CD4-positive, alpha-beta T cell treated with Interferon gamma for 1 hour (primary cell): ENCODE measurements around the gene MTM1.

Source experiments
- DNase-seq: peaks from one replicate; pipeline ENCODE4 v3.0.0-alpha.2; 2020

The MTM1 gene

GRCh38 chrX:150551963-150552362, 16.5 kb upstream of the MTM1 start:
- DNase-seq: no peak

- DNase-seq: no peak
Observed at GRCh38 chrX:150558424-150558823, 10.0 kb upstream of the MTM1 start.

- no peak for DNase-seq
Observed at GRCh38 chrX:150564838-150565237, 3.6 kb upstream of the MTM1 start.

GRCh38 chrX:150565551-150565950, 2.9 kb upstream of the MTM1 start:
- DNase-seq: no peak

- DNase-seq: no peak
Observed at GRCh38 chrX:150566734-150567182, 1.7 kb upstream of the MTM1 start.

- DNase-seq: no peak
Observed at GRCh38 chrX:150567645-150568319, 639 bp upstream of the MTM1 start.

- peak; percentile 39 for DNase-seq
Observed at GRCh38 chrX:150569155-150569477, 695 bp downstream of the MTM1 start.

GRCh38 chrX:150570512-150570911, 2.1 kb downstream of the MTM1 start:
- no peak for DNase-seq

GRCh38 chrX:150572206-150572605, 3.8 kb downstream of the MTM1 start:
- no peak for DNase-seq

GRCh38 chrX:150573106-150573505, 4.7 kb downstream of the MTM1 start:
- DNase-seq: no peak

- DNase-seq: no peak
Observed at GRCh38 chrX:150573702-150574101, 5.3 kb downstream of the MTM1 start.

GRCh38 chrX:150574559-150575418, 6.4 kb downstream of the MTM1 start:
- DNase-seq: no peak

GRCh38 chrX:150575419-150575814, 7.0 kb downstream of the MTM1 start:
- no peak for DNase-seq

- DNase-seq: no peak
Observed at GRCh38 chrX:150577174-150577573, 8.8 kb downstream of the MTM1 start.

- DNase-seq: no peak
Observed at GRCh38 chrX:150581093-150581775, 12.8 kb downstream of the MTM1 start.

- no peak for DNase-seq
Observed at GRCh38 chrX:150582338-150582948, 14.0 kb downstream of the MTM1 start.

- peak; percentile 6 for DNase-seq
Observed at GRCh38 chrX:150587585-150588503, 19.4 kb downstream of the MTM1 start.

GRCh38 chrX:150594584-150594983, 26.2 kb downstream of the MTM1 start:
- no peak for DNase-seq

GRCh38 chrX:150599226-150599625, 30.8 kb downstream of the MTM1 start:
- DNase-seq: no peak

- DNase-seq: no peak
Observed at GRCh38 chrX:150602296-150602695, 33.9 kb downstream of the MTM1 start.

- no peak for DNase-seq
Observed at GRCh38 chrX:150602743-150603142, 34.3 kb downstream of the MTM1 start.

GRCh38 chrX:150605603-150606002, 37.2 kb downstream of the MTM1 start:
- DNase-seq: no peak
